Endothelial cell of umbilical vein (primary cell): Measurements from ENCODE around the gene SRRM4. TPM values are rescaled to one million over a fixed set of nuclear protein-coding genes. Genes with fewer than 3 reads are reported as not detected.

Source experiments
- BruUV-seq: library from RNA; stranded (reverse); fragments of 400-500 nt; replicated peaks from 2 replicates; lab custom pipeline; 2021; lab: Mats Ljungman, UMichigan
- CTCF ChIA-PET: fragments of 300-600, 350-600 bp; sonication (Branson Sonifier 250); formaldehyde crosslinking; loops from one replicate; lab custom pipeline; 2021; ENCODE audit warnings: antibody characterized with exemption, inconsistent platforms; lab: Charles Lee
- POLR2A ChIA-PET: fragments of 300-600, 350-600 bp; sonication (Branson Sonifier 250); formaldehyde crosslinking; loops from one replicate; lab custom pipeline; 2021; ENCODE audit warnings: antibody characterized with exemption, inconsistent platforms; lab: Charles Lee
- DNase-seq: peaks from one replicate; pipeline ENCODE4 v3.0.0-alpha.2; 2011; ENCODE audit warnings: low read depth, low spot score
- FAIRE-seq: peaks from 2 replicates; lab custom pipeline; 2011; peaks lifted over from hg19 to GRCh38; lab: Jason Lieb, UNC
- H2AFZ ChIP-seq: 2 replicates; pipeline ENCODE4 v1.6.0; 2012; ENCODE audit warnings: low read depth, low read length, control low read depth, inconsistent platforms
- H3K27ac ChIP-seq: 2 replicates; pipeline ENCODE4 v1.5.1; 2011; ENCODE audit warnings: low read depth, mild to moderate bottlenecking, control low read depth, low read length, moderate library complexity; ENCODE audit not compliant: insufficient read depth
- H3K27me3 ChIP-seq, 2 experiments: 2 replicates each; pipeline versions ENCODE4 v1.6.0 to v1.6.1; 2011; ENCODE audit warnings: low read length in 2 of 2, mixed read lengths in 1 of 2; ENCODE audit not compliant: control insufficient read depth in 2 of 2, insufficient read depth in 2 of 2
- H3K36me3 ChIP-seq, 2 experiments: 2 replicates in 1 of 2; 3 replicates in 1 of 2; pipeline ENCODE4 v1.5.1; 2011; ENCODE audit warnings: low read length in 2 of 2, mild to moderate bottlenecking in 1 of 2, moderate library complexity in 1 of 2; ENCODE audit not compliant: control insufficient read depth in 2 of 2, insufficient read depth in 2 of 2; ENCODE audit errors: extremely low read depth in 1 of 2
- H3K4me1 ChIP-seq: 3 replicates; pipeline ENCODE4 v1.5.1; 2011; ENCODE audit warnings: mild to moderate bottlenecking, low read length; ENCODE audit not compliant: control insufficient read depth, insufficient read depth; ENCODE audit errors: extremely low read depth
- H3K4me2 ChIP-seq: 2 replicates; pipeline ENCODE4 v1.6.1; 2011; ENCODE audit warnings: low read length, control low read depth, mixed read lengths; ENCODE audit not compliant: insufficient read depth
- H3K4me3 ChIP-seq, 3 experiments: fragments of 200-600 bp in 1 of 3; sonication (generic), shearing (Covaris generic) in 1 of 3; replicated peaks in 1 of 3; 2 replicates each; pipeline ENCODE4 v1.5.1; 2011 to 2016; ENCODE audit warnings: control low read depth in 3 of 3, low read length in 3 of 3, mild to moderate bottlenecking in 2 of 3, inconsistent platforms in 1 of 3, low read depth in 1 of 3, moderate library complexity in 1 of 3; ENCODE audit not compliant: insufficient read depth in 1 of 3
- H3K79me2 ChIP-seq: 2 replicates; pipeline ENCODE4 v1.6.0; 2012; ENCODE audit warnings: low read length, inconsistent platforms; ENCODE audit not compliant: control insufficient read depth, insufficient read depth
- H3K9ac ChIP-seq: replicated peaks from 2 replicates; pipeline ENCODE3; 2011; ENCODE audit warnings: low read length, control low read depth; ENCODE audit not compliant: insufficient read depth; ENCODE audit errors: extremely low read depth
- H3K9me1 ChIP-seq: replicated peaks from 3 replicates; pipeline ENCODE4 v1.6.0; 2011; ENCODE audit warnings: mild to moderate bottlenecking, low read length; ENCODE audit not compliant: control insufficient read depth, insufficient read depth; ENCODE audit errors: extremely low read depth
- H3K9me3 ChIP-seq: replicated peaks from 2 replicates; pipeline ENCODE4 v1.5.1; 2012; ENCODE audit warnings: low read length, inconsistent platforms; ENCODE audit not compliant: control insufficient read depth, insufficient read depth
- H4K20me1 ChIP-seq: replicated peaks from 2 replicates; pipeline ENCODE3; 2011; ENCODE audit warnings: mild to moderate bottlenecking, low read length; ENCODE audit not compliant: control insufficient read depth, insufficient read depth; ENCODE audit errors: extremely low read depth
- EZH2 ChIP-seq: IDR thresholded peaks from 2 replicates; pipeline ENCODE4 v1.6.1; 2012; ENCODE audit warnings: borderline replicate concordance, low read depth, mild to moderate bottlenecking, moderate library complexity, low read length, inconsistent platforms; ENCODE audit not compliant: severe bottlenecking
- FOS ChIP-seq: IDR thresholded peaks from 2 replicates; pipeline ENCODE4 v1.6.1; 2011; ENCODE audit warnings: mild to moderate bottlenecking, low read length, moderate library complexity, borderline replicate concordance; ENCODE audit not compliant: insufficient read depth
- GATA2 ChIP-seq: IDR thresholded peaks from 2 replicates; pipeline ENCODE4 v1.7.0; 2011; ENCODE audit warnings: low read depth, mild to moderate bottlenecking, moderate library complexity, mixed read lengths, low read length; ENCODE audit not compliant: insufficient read length, insufficient read depth
- JUN ChIP-seq: IDR thresholded peaks from 2 replicates; pipeline ENCODE4 v1.6.1; 2011; ENCODE audit warnings: borderline replicate concordance, low read depth; ENCODE audit not compliant: insufficient read length, insufficient read depth
- MAX ChIP-seq: IDR thresholded peaks from 2 replicates; pipeline ENCODE4 v1.6.1; 2011; ENCODE audit not compliant: insufficient read depth, insufficient read length
- MYC ChIP-seq: IDR thresholded peaks from one replicate; pipeline ENCODE4 v1.6.1; 2011; ENCODE audit warnings: mild to moderate bottlenecking, low read depth, low read length
- POLR2A ChIP-seq: IDR thresholded peaks from 2 replicates; pipeline ENCODE4 v1.6.1; 2012; ENCODE audit warnings: low read depth, mild to moderate bottlenecking, control low read depth, low read length
- POLR2AphosphoS5 ChIP-seq: IDR thresholded peaks from 2 replicates; pipeline ENCODE4 v1.6.1; 2012; ENCODE audit warnings: low read depth, mild to moderate bottlenecking, control low read depth, low read length, moderate library complexity; ENCODE audit not compliant: insufficient read depth
- dilution Hi-C: fragments of 300-500 bp; cut with MboI; formaldehyde crosslinking; loops from one replicate; pipeline ENCODE4 v1.15.0; 2019; ENCODE audit warnings: low sequenced_read_pairs; ENCODE audit not compliant: extremely low pct_ligation_motif_present
- intact Hi-C: fragments of 100-400 bp; cut with micrococcal nuclease; formaldehyde crosslinking; loops from one replicate; pipeline ENCODE4 v1.10.0; 2022
- polyA plus RNA-seq, 4 experiments: library from polyadenylated mRNA; depleted of rRNA in 3 of 4; stranded (reverse) in 3 of 4; unstranded in 1 of 4; fragments of >200 nt; gene quantifications; 2 replicates each; pipeline versions ENCODE4 v1.2.1 to v1.2.3, GENCODE V29; 2011 to 2012; ENCODE audit warnings: missing spikeins in 1 of 4
- total RNA-seq: library from RNA; stranded (reverse); gene quantifications from 2 replicates; pipeline ENCODE4 v1.2.3, GENCODE V29; 2021
- TF ChIP-seq, protein P1 (sequence below), 2 donors: IDR thresholded peaks; 1 replicate in 1 of 2; 2 replicates in 1 of 2; pipeline ENCODE4 v1.5.1; 2011; ENCODE audit warnings: low read length in 2 of 2, mild to moderate bottlenecking in 2 of 2, moderate library complexity in 2 of 2, control low read depth in 1 of 2, inconsistent platforms in 1 of 2, low read depth in 1 of 2; ENCODE audit not compliant: insufficient read depth in 1 of 2; ENCODE audit errors: extremely low read depth in 1 of 2

SRRM4 gene
- total and polyA plus RNA-seq, 2 donors (not counting 3 experiments of a cell fraction or from before 2014, with no cell fraction given): not detected

DNA sequence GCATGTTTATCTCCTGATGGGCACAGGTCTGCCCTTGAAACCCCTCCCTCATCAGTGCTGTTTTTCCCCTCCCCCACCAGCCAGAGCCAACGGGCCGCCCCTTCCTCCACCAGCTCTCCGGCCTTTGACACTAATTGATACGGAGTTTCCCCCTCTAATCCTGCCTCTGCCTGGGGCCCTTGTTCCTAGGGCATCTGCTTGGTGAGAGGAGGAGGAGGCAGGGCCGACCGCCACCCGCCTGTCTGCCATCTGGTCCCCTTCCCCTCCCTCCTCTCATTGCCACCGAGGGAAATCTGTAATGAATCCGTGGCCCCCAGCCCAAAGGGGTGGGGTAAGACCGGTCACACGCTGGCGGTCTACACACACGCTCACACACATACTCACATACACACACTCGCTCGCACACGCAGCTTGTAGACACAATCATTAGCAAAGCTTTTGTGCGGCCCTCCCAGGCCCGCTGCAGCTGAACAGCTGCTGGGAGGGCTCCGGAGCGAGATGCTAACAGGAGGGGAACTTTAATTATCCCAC lies 27.4 kb downstream of the SRRM4 start:
- dilution Hi-C loops (no loop called here), intact Hi-C loops (no loop called here)
- H3K9ac ChIP-seq: no peak overlapping the region
- no peaks in the 10 kb centered on the region for H4K20me1 ChIP-seq
- H3K27ac ChIP-seq: no peak overlapping the region
- POLR2A ChIA-PET: no interaction called here
- H2AFZ ChIP-seq: no peak overlapping the region
- H3K4me2 ChIP-seq: no peak overlapping the region
- no peaks in the 10 kb centered on the region for H3K4me1 ChIP-seq
- DNase-seq (no peak), FAIRE-seq (no peak)
- no TSS peak for BruUV-seq
- TF ChIP-seq MAX (no peak), FOS (no peak), JUN (no peak), POLR2AphosphoS5 (no peak), EZH2 (no peak), GATA2 (no peak), MYC (no peak), POLR2A (no peak)
- TF ChIP-seq, protein P1, sequence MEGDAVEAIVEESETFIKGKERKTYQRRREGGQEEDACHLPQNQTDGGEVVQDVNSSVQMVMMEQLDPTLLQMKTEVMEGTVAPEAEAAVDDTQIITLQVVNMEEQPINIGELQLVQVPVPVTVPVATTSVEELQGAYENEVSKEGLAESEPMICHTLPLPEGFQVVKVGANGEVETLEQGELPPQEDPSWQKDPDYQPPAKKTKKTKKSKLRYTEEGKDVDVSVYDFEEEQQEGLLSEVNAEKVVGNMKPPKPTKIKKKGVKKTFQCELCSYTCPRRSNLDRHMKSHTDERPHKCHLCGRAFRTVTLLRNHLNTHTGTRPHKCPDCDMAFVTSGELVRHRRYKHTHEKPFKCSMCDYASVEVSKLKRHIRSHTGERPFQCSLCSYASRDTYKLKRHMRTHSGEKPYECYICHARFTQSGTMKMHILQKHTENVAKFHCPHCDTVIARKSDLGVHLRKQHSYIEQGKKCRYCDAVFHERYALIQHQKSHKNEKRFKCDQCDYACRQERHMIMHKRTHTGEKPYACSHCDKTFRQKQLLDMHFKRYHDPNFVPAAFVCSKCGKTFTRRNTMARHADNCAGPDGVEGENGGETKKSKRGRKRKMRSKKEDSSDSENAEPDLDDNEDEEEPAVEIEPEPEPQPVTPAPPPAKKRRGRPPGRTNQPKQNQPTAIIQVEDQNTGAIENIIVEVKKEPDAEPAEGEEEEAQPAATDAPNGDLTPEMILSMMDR (IDR thresholded peaks at IDR 0.05; ENCODE audit: extremely low read depth in 1 of 2, insufficient read depth in 1 of 2, low read depth in 1 of 2, low read length in 2 of 2): no peak
- CTCF ChIA-PET: no interaction called here
- H3K79me2 ChIP-seq: no peaks in the 10 kb centered on the region
- H3K9me1 ChIP-seq: no peaks in the 10 kb centered on the region
- H3K9me3 ChIP-seq: peaks cover 2% of the 10 kb centered on the region
- H3K36me3 ChIP-seq: no peaks in the 10 kb centered on the region
- no peaks in the 10 kb centered on the region for H3K27me3 ChIP-seq
- H3K4me3 ChIP-seq: no peak overlapping the region
